HepG2 (cell line): ENCODE data around the gene MYO1B. TPM values are rescaled to one million over a fixed set of nuclear protein-coding genes. Genes with fewer than 3 reads are reported as not detected.

Experiments used
- ATRX ChIP-seq: sonication (generic); formaldehyde crosslinking; IDR thresholded peaks from 2 replicates; pipeline ENCODE4 v1.4.0; 2020; ENCODE audit warnings: missing genetic modification reagents, borderline replicate concordance
- EP300 ChIP-seq, 3 experiments: sonication (generic) in 1 of 3; formaldehyde crosslinking in 1 of 3; IDR thresholded peaks; 2 replicates each; pipeline versions ENCODE4 v1.5.1 to v1.6.1; 2011 to 2020; ENCODE audit warnings: low read depth in 2 of 3, low read length in 2 of 3, borderline replicate concordance in 1 of 3, improper control_type of control experiment in 1 of 3, mild to moderate bottlenecking in 1 of 3, missing genetic modification reagents in 1 of 3, moderate library complexity in 1 of 3
- FOXP4 ChIP-seq: sonication (generic); formaldehyde crosslinking; IDR thresholded peaks from 2 replicates; pipeline ENCODE4 v1.4.0; 2020; ENCODE audit warnings: missing genetic modification reagents
- GABPB1 ChIP-seq: IDR thresholded peaks from 2 replicates; pipeline ENCODE4 v1.6.1; 2016; ENCODE audit warnings: mild to moderate bottlenecking, missing genetic modification reagents, moderate library complexity, missing compliant biosample characterization
- HNRNPLL ChIP-seq: fragments of 200-400 bp; formaldehyde crosslinking; IDR thresholded peaks from 2 replicates; pipeline ENCODE4 v1.6.1; 2017; ENCODE audit warnings: mild to moderate bottlenecking, low read depth, low read length; ENCODE audit not compliant: poor library complexity, severe bottlenecking
- KDM6A ChIP-seq: IDR thresholded peaks from 2 replicates; pipeline ENCODE4 v1.6.1; 2016; ENCODE audit warnings: low read depth
- KLF11 ChIP-seq: IDR thresholded peaks from 2 replicates; pipeline ENCODE4 v1.6.1; 2016; ENCODE audit warnings: missing compliant biosample characterization
- KMT2B ChIP-seq: IDR thresholded peaks from 2 replicates; pipeline ENCODE4 v1.6.1; 2016; ENCODE audit warnings: missing genetic modification reagents, missing compliant biosample characterization
- PLSCR1 ChIP-seq: sonication (generic); formaldehyde crosslinking; IDR thresholded peaks from 2 replicates; pipeline ENCODE4 v1.5.0; 2020; ENCODE audit warnings: missing genetic modification reagents, mild to moderate bottlenecking, borderline replicate concordance
- POGZ ChIP-seq: sonication (generic); formaldehyde crosslinking; IDR thresholded peaks from 2 replicates; pipeline ENCODE4 v1.4.0; 2020; ENCODE audit warnings: mild to moderate bottlenecking, missing genetic modification reagents
- PRDM10 ChIP-seq: sonication (generic); formaldehyde crosslinking; IDR thresholded peaks from 2 replicates; pipeline ENCODE4 v1.4.0; 2020; ENCODE audit warnings: low read depth, missing genetic modification reagents
- TBP ChIP-seq: sonication (generic); formaldehyde crosslinking; IDR thresholded peaks from 2 replicates; pipeline ENCODE4 v1.5.0; 2020; ENCODE audit warnings: missing genetic modification reagents
- ZBTB8A ChIP-seq: sonication (generic); formaldehyde crosslinking; IDR thresholded peaks from 2 replicates; pipeline ENCODE4 v1.4.0; 2020; ENCODE audit warnings: mild to moderate bottlenecking, low read depth, missing genetic modification reagents, borderline replicate concordance
- ZFP36L1 ChIP-seq: sonication (generic); formaldehyde crosslinking; IDR thresholded peaks from 2 replicates; pipeline ENCODE4 v1.8.0; 2022; ENCODE audit warnings: mild to moderate bottlenecking, missing genetic modification reagents, moderate library complexity
- ZNF331 ChIP-seq: sonication (generic); formaldehyde crosslinking; IDR thresholded peaks from 2 replicates; pipeline ENCODE4 v1.4.0; 2020; ENCODE audit warnings: missing genetic modification reagents
- ZNF496 ChIP-seq: sonication (generic); formaldehyde crosslinking; IDR thresholded peaks from 2 replicates; pipeline ENCODE4 v1.8.1; 2023; ENCODE audit warnings: mild to moderate bottlenecking, moderate library complexity, missing genetic modification reagents; ENCODE audit not compliant: insufficient replicate concordance
- ZNF574 ChIP-seq: sonication (generic); formaldehyde crosslinking; IDR thresholded peaks from 2 replicates; pipeline ENCODE4 v1.4.0; 2020; ENCODE audit warnings: missing genetic modification reagents
- ZNF652 ChIP-seq: IDR thresholded peaks from 2 replicates; pipeline ENCODE4 v1.6.1; 2016; ENCODE audit warnings: low read depth, borderline replicate concordance
- ZNF790 ChIP-seq: sonication (generic); formaldehyde crosslinking; IDR thresholded peaks from 2 replicates; pipeline ENCODE4 v1.8.0; 2022; ENCODE audit warnings: missing genetic modification reagents, mild to moderate bottlenecking, borderline replicate concordance
- polyA plus RNA-seq, 8 experiments: library from polyadenylated mRNA; depleted of rRNA in 3 of 8; stranded (reverse) in 7 of 8; unstranded in 1 of 8; fragments of >200 nt; fragmentation: Illumina TruSeq in 4 of 8; extraction: Trizol in 4 of 8; gene quantifications; 2 replicates each; pipeline versions ENCODE4 v1.2.1 to v1.2.3, GENCODE V29; 2011 to 2016; ENCODE audit warnings: low read depth in 4 of 8, missing spikeins in 1 of 8, mixed read lengths in 1 of 8; ENCODE audit not compliant: insufficient read depth in 1 of 8
- total RNA-seq, 5 experiments: library from RNA; depleted of rRNA; stranded (reverse); fragments of >200 nt; fragmentation: Illumina TruSeq; extraction: Trizol; gene quantifications; 2 replicates each; pipeline ENCODE4 v1.2.3, GENCODE V29; 2016; ENCODE audit warnings: low read depth in 1 of 5

The MYO1B gene
- total and polyA plus RNA-seq, 2 of the 13 experiments (the other 11 are each of a cell fraction or from before 2014, with no cell fraction given) = 36.9 to 89.8 TPM

- TF ChIP-seq ZNF574 (CRISPR knock-in tag) (no peak), KDM6A (CRISPR knock-in tag) (no peak), KLF11 (no peak), EP300 (IDR thresholded peaks at IDR 0.05; ENCODE audit: low read depth in 2 of 2, low read length in 2 of 2) (peak in 1 of 2 experiments; percentile 17; a peak in 1 of 4 replicates), EP300 (CRISPR knock-in tag; IDR thresholded peaks at IDR 0.05; ENCODE audit: borderline replicate concordance) (no peak), GABPB1 (CRISPR knock-in tag) (no peak), TBP (CRISPR knock-in tag) (no peak), ZNF790 (CRISPR knock-in tag) (no peak), ZNF496 (CRISPR knock-in tag) (no peak), POGZ (peak; percentile 20; the same call in 1 of the 2 replicates), KMT2B (CRISPR knock-in tag) (no peak), ZNF331 (0 out of 2 replicates have a peak, but pooled peaks have one; percentile 11), PRDM10 (no peak), ZNF652 (CRISPR knock-in tag) (peak; percentile 17; the same call in 1 of the 2 replicates), FOXP4 (CRISPR knock-in tag) (no peak), ZBTB8A (no peak), HNRNPLL (no peak), PLSCR1 (CRISPR knock-in tag) (no peak), ATRX (CRISPR knock-in tag) (no peak), ZFP36L1 (no peak)
These were observed 35.9 kb downstream of the MYO1B start (continued) for GRCh38 chr2:191280834-191281756.
